DMS114 treated with DMSO at 0.1 percent for 48 hours (cell line): ENCODE data around the gene KCNB1.

Experiments
- DNase-seq: peaks from one replicate; lab custom pipeline; 2025; ENCODE audit not compliant: unreplicated experiment; lab: John Stamatoyannopoulos, UW

Gene KCNB1

GRCh38 chr20:49471397-49471796 is 11.1 kb downstream of the KCNB1 start:
- no peak for DNase-seq

GRCh38 chr20:49470922-49471321 is 11.5 kb downstream of the KCNB1 start:
- DNase-seq, result no peak

- DNase-seq, result no peak
These were observed 13.4 kb downstream of the KCNB1 start for GRCh38 chr20:49469060-49469459.

GRCh38 chr20:49468412-49468811 is 14.1 kb downstream of the KCNB1 start:
- no peak for DNase-seq

- no peak for DNase-seq
These were observed 16.2 kb downstream of the KCNB1 start for GRCh38 chr20:49466114-49466912.

GRCh38 chr20:49464556-49464955 is 17.9 kb downstream of the KCNB1 start:
- no peak for DNase-seq

GRCh38 chr20:49462626-49463025 is 19.8 kb downstream of the KCNB1 start:
- DNase-seq, result no peak

GRCh38 chr20:49461894-49462620 is 20.4 kb downstream of the KCNB1 start:
- DNase-seq, result no peak

- DNase-seq, result no peak
These were observed 21.6 kb downstream of the KCNB1 start for GRCh38 chr20:49460916-49461315.

GRCh38 chr20:49460131-49460530 is 22.3 kb downstream of the KCNB1 start:
- no peak for DNase-seq

- DNase-seq, result no peak
These were observed 22.8 kb downstream of the KCNB1 start for GRCh38 chr20:49459684-49460083.

- DNase-seq, result no peak
These were observed 25.0 kb downstream of the KCNB1 start for GRCh38 chr20:49457444-49457843.

- DNase-seq, result no peak
These were observed 25.8 kb downstream of the KCNB1 start for GRCh38 chr20:49456646-49457045.

- no peak for DNase-seq
These were observed 26.8 kb downstream of the KCNB1 start for GRCh38 chr20:49455691-49456090.

GRCh38 chr20:49452011-49452482 is 30.4 kb downstream of the KCNB1 start:
- DNase-seq, result no peak

- no peak for DNase-seq
These were observed 32.2 kb downstream of the KCNB1 start for GRCh38 chr20:49450281-49450721.

GRCh38 chr20:49448917-49449316 is 33.6 kb downstream of the KCNB1 start:
- DNase-seq, result no peak

- no peak for DNase-seq
These were observed 34.3 kb downstream of the KCNB1 start for GRCh38 chr20:49447946-49448809.

- no peak for DNase-seq
These were observed 35.1 kb downstream of the KCNB1 start for GRCh38 chr20:49447364-49447763.

- no peak for DNase-seq
These were observed 35.7 kb downstream of the KCNB1 start for GRCh38 chr20:49446808-49447207.

GRCh38 chr20:49446080-49446479 is 36.4 kb downstream of the KCNB1 start:
- DNase-seq, result no peak
